Activated CD4-positive, CD25-positive, alpha-beta regulatory T cell treated with anti-CD3 and anti-CD28 coated beads, Interleukin-2, amount 50 U/mL, for 72 hours (primary cell): ENCODE results near the gene ATP2A3.
"Not testable (repeated sequence)": the region's sequence is repeated elsewhere in the genome, so short reads cannot be mapped to it uniquely, and the experiment has no call there.

Experiments used
- DNase-seq: peaks from one replicate; pipeline ENCODE4 v3.0.0; 2021

Gene ATP2A3

GRCh38 chr17:3964203-3965117, at the start of gene ATP2A3:
Gene ATP2A3 (minus strand): TSS chr17:3964437. CDS start chr17:3964291, 146 bp downstream.
- DNase-seq, result peak; percentile 69

- DNase-seq, result no peak
These were observed 46.5 kb upstream of the ATP2A3 start for GRCh38 chr17:4010754-4011153.

GRCh38 chr17:4009186-4009785, 45.0 kb upstream of the ATP2A3 start:
- no peak for DNase-seq

- DNase-seq, result no peak
These were observed 44.4 kb upstream of the ATP2A3 start for GRCh38 chr17:4008441-4009185.

GRCh38 chr17:4008082-4008435, 43.8 kb upstream of the ATP2A3 start:
- DNase-seq, result no peak

GRCh38 chr17:4007346-4008081, 43.3 kb upstream of the ATP2A3 start:
- DNase-seq, result no peak

- DNase-seq, result no peak
These were observed 42.5 kb upstream of the ATP2A3 start for GRCh38 chr17:4006745-4007211.

GRCh38 chr17:4006165-4006589, 41.9 kb upstream of the ATP2A3 start:
- DNase-seq, result no peak

GRCh38 chr17:4005296-4006164, 41.3 kb upstream of the ATP2A3 start:
- no peak for DNase-seq

- peak; percentile 73 for DNase-seq
These were observed 40.5 kb upstream of the ATP2A3 start for GRCh38 chr17:4004517-4005295.

- DNase-seq, result no peak
These were observed 39.5 kb upstream of the ATP2A3 start for GRCh38 chr17:4003501-4004421.

GRCh38 chr17:4003131-4003500, 38.9 kb upstream of the ATP2A3 start:
- no peak for DNase-seq

- no peak for DNase-seq
These were observed 36.9 kb upstream of the ATP2A3 start for GRCh38 chr17:4001048-4001590.

GRCh38 chr17:3998436-3998835, 34.2 kb upstream of the ATP2A3 start:
- DNase-seq, result peak; percentile 1

GRCh38 chr17:3995067-3995466, 30.8 kb upstream of the ATP2A3 start:
- DNase-seq, result no peak

GRCh38 chr17:3994221-3994576, 30.0 kb upstream of the ATP2A3 start:
- DNase-seq, result no peak

GRCh38 chr17:3993493-3994220, 29.4 kb upstream of the ATP2A3 start:
- peak; percentile 7 for DNase-seq

- DNase-seq, result no peak
These were observed 28.1 kb upstream of the ATP2A3 start for GRCh38 chr17:3992370-3992769.

GRCh38 chr17:3991699-3992098, 27.5 kb upstream of the ATP2A3 start:
- not testable (repeated sequence) for DNase-seq
